B cell (primary cell): Measurements from ENCODE around the gene CAAP1. TPM values are rescaled to one million over a fixed set of nuclear protein-coding genes. Genes with fewer than 3 reads are reported as not detected.

Source experiments
- ATAC-seq: fragments of 200-7000 bp; cut with Tn5 transposase; one replicate; pipeline ENCODE4 v1.10.0; 2021; ENCODE audit warnings: low read depth, mild to moderate bottlenecking, moderate number of reproducible peaks, moderate library complexity
- CTCF ChIA-PET: fragments of 350-600 bp; sonication (Branson Sonifier 250); formaldehyde crosslinking; loops from one replicate; lab custom pipeline; 2021; ENCODE audit warnings: antibody characterized with exemption, inconsistent platforms; lab: Charles Lee
- POLR2A ChIA-PET: fragments of 350-600 bp; sonication (Branson Sonifier 250); formaldehyde crosslinking; loops from one replicate; lab custom pipeline; 2021; ENCODE audit warnings: antibody characterized with exemption; lab: Charles Lee
- DNase-seq: peaks from one replicate; pipeline ENCODE4 v3.0.0; 2013
- H2AFZ ChIP-seq: 2 replicates; pipeline ENCODE4 v1.6.1; 2012; ENCODE audit warnings: mild to moderate bottlenecking, low read depth, low read length; ENCODE audit not compliant: insufficient read depth, poor library complexity, severe bottlenecking
- H3K27ac ChIP-seq, 2 donors: 1 replicate in 1 of 2; 2 replicates in 1 of 2; pipeline ENCODE4 v1.5.1; 2012 to 2013; ENCODE audit warnings: low read length in 2 of 2, mild to moderate bottlenecking in 2 of 2, moderate library complexity in 1 of 2
- H3K27me3 ChIP-seq, 4 experiments: fragments of 200-600 bp in 1 of 4; sonication (generic) in 1 of 4; replicated peaks in 1 of 4; 1 replicate in 2 of 4; 2 replicates in 2 of 4; pipeline versions ENCODE4 v1.6.1 to v1.7.0; 2013 to 2016; ENCODE audit warnings: low read length in 3 of 4, mild to moderate bottlenecking in 2 of 4, mixed read lengths in 1 of 4, moderate library complexity in 1 of 4; ENCODE audit not compliant: insufficient read depth in 4 of 4, control insufficient read depth in 3 of 4; ENCODE audit errors: control extremely low read depth in 1 of 4
- H3K36me3 ChIP-seq, 2 experiments: replicated peaks in 1 of 2; 1 replicate in 1 of 2; 2 replicates in 1 of 2; pipeline versions ENCODE4 v1.6.1 to v1.7.1; 2013; ENCODE audit warnings: low read length in 1 of 2; ENCODE audit not compliant: insufficient read depth in 2 of 2, control insufficient read depth in 1 of 2; ENCODE audit errors: control extremely low read depth in 1 of 2, extremely low read depth in 1 of 2
- H3K4me1 ChIP-seq, 2 donors: fragments of 200-600 bp in 1 of 2; sonication (generic) in 1 of 2; 1 replicate in 1 of 2; 2 replicates in 1 of 2; pipeline versions ENCODE4 v1.5.1 to v1.6.1; 2013 to 2017; ENCODE audit warnings: low read length in 2 of 2; ENCODE audit not compliant: control insufficient read depth in 2 of 2, insufficient read depth in 2 of 2
- H3K4me2 ChIP-seq: replicated peaks from 2 replicates; pipeline ENCODE3; 2012; ENCODE audit warnings: mild to moderate bottlenecking, low read depth, low read length; ENCODE audit not compliant: poor library complexity, severe bottlenecking
- H3K4me3 ChIP-seq, 5 experiments: fragments of 200-600 bp in 1 of 5; sonication (generic) in 1 of 5; 1 replicate in 3 of 5; 2 replicates in 2 of 5; pipeline versions ENCODE4 v1.5.1 to v1.7.0; 2011 to 2016; ENCODE audit warnings: low read length in 4 of 5, mild to moderate bottlenecking in 4 of 5, low read depth in 2 of 5, control low read depth in 1 of 5, moderate library complexity in 1 of 5; ENCODE audit not compliant: insufficient read depth in 1 of 5; ENCODE audit errors: control extremely low read depth in 1 of 5, extremely low read depth in 1 of 5
- H3K79me2 ChIP-seq: fragments of 200-600 bp; sonication (generic); one replicate; pipeline ENCODE4 v1.6.0; 2016; ENCODE audit warnings: low read length; ENCODE audit not compliant: control insufficient read depth, insufficient read depth
- H3K9ac ChIP-seq: fragments of 200-600 bp; sonication (generic); 2 replicates; pipeline ENCODE4 v1.6.1; 2017; ENCODE audit warnings: mild to moderate bottlenecking, low read length, moderate library complexity
- H3K9me3 ChIP-seq, 3 donors: one replicate each; pipeline versions ENCODE4 v1.6.1 to v1.7.1; 2013; ENCODE audit warnings: low read length in 2 of 3; ENCODE audit not compliant: control insufficient read depth in 2 of 3, insufficient read depth in 1 of 3; ENCODE audit errors: control extremely low read depth in 1 of 3
- H4K20me1 ChIP-seq: 2 replicates; pipeline ENCODE4 v1.6.0; 2012; ENCODE audit warnings: mild to moderate bottlenecking, low read length; ENCODE audit not compliant: insufficient read depth, control insufficient read depth, poor library complexity, severe bottlenecking
- H3K27ac Mint-ChIP-seq: one replicate; pipeline ENCODE4 v1.8.0; 2021; ENCODE audit warnings: mixed read lengths
- H3K27me3 Mint-ChIP-seq: one replicate; pipeline ENCODE4 v1.8.0; 2021; ENCODE audit warnings: mixed read lengths
- H3K4me1 Mint-ChIP-seq: one replicate; pipeline ENCODE4 v1.8.0; 2021; ENCODE audit warnings: mixed read lengths
- H3K4me3 Mint-ChIP-seq: one replicate; pipeline ENCODE4 v1.8.0; 2021; ENCODE audit warnings: mixed read lengths
- H3K9me3 Mint-ChIP-seq: one replicate; pipeline ENCODE4 v1.8.0; 2022; ENCODE audit warnings: mixed read lengths; ENCODE audit not compliant: insufficient read depth
- EZH2 ChIP-seq: IDR thresholded peaks from 2 replicates; pipeline ENCODE4 v1.6.1; 2012; ENCODE audit warnings: borderline replicate concordance, low read depth, mild to moderate bottlenecking, moderate library complexity, low read length; ENCODE audit not compliant: insufficient read depth, poor library complexity, severe bottlenecking
- WGBS: methylation state at CpG from one replicate; pipeline ENCODE4 v1.1.5; 2013; ENCODE audit warnings: missing lambda C conversion rate; ENCODE audit not compliant: insufficient coverage; 5-methylcytosine and 5-hydroxymethylcytosine counted together
- intact Hi-C: fragments of 100-400 bp; cut with micrococcal nuclease; formaldehyde crosslinking; loops from one replicate; pipeline ENCODE4 v1.10.0; 2022
- polyA plus RNA-seq: library from polyadenylated mRNA; depleted of rRNA; stranded (reverse); fragments of >200 nt; gene quantifications from 2 replicates; pipeline ENCODE4 v1.2.3, GENCODE V29; 2012
- total RNA-seq, 2 donors: library from RNA; stranded (reverse); fragments of 120-200 nt in 1 of 2; gene quantifications; 1 replicate in 1 of 2; 2 replicates in 1 of 2; pipeline versions ENCODE4 v1.2.3 to v1.2.4, GENCODE V29; 2013 to 2022
- TF ChIP-seq, protein P1 (sequence below): fragments of 200-600 bp; IDR thresholded peaks from one replicate; pipeline ENCODE4 v1.8.0; 2022; ENCODE audit warnings: antibody characterized with exemption, mild to moderate bottlenecking

Gene CAAP1
- total and polyA plus RNA-seq, 2 donors (not counting 1 experiment from before 2014, with no cell fraction given): 8.5 to 13.3 TPM

- Mint-ChIP-seq H3K9me3 (peaks cover 4% of the 10 kb centered on the region), H3K4me3 (no peak overlapping the region), H3K27ac (no peak overlapping the region), H3K4me1 (no peaks in the 10 kb centered on the region), H3K27me3 (peaks cover 12% of the 10 kb centered on the region)
- no peaks in the 10 kb centered on the region for H3K4me1 ChIP-seq
- H3K27ac ChIP-seq: no peak overlapping the region
- no peak overlapping the region for H3K9ac ChIP-seq
- no peaks in the 10 kb centered on the region for H3K79me2 ChIP-seq
- H2AFZ ChIP-seq: no peak overlapping the region
- intact Hi-C loops: no loop called here
- WGBS: no CpG with 5 or more reads among the region's 3 CpGs
- ATAC-seq: no peak
- H3K36me3 ChIP-seq: no peaks in the 10 kb centered on the region
- ChIA-PET CTCF (no interaction called here), POLR2A (no interaction called here)
- H4K20me1 ChIP-seq: no peaks in the 10 kb centered on the region
- no peaks in the 10 kb centered on the region for H3K9me3 ChIP-seq
- DNase-seq: no peak
- no peak overlapping the region for H3K4me3 ChIP-seq
- no peak overlapping the region for H3K4me2 ChIP-seq
- no peaks in the 10 kb centered on the region for H3K27me3 ChIP-seq
- no peak for TF ChIP-seq EZH2
- TF ChIP-seq, protein P1, sequence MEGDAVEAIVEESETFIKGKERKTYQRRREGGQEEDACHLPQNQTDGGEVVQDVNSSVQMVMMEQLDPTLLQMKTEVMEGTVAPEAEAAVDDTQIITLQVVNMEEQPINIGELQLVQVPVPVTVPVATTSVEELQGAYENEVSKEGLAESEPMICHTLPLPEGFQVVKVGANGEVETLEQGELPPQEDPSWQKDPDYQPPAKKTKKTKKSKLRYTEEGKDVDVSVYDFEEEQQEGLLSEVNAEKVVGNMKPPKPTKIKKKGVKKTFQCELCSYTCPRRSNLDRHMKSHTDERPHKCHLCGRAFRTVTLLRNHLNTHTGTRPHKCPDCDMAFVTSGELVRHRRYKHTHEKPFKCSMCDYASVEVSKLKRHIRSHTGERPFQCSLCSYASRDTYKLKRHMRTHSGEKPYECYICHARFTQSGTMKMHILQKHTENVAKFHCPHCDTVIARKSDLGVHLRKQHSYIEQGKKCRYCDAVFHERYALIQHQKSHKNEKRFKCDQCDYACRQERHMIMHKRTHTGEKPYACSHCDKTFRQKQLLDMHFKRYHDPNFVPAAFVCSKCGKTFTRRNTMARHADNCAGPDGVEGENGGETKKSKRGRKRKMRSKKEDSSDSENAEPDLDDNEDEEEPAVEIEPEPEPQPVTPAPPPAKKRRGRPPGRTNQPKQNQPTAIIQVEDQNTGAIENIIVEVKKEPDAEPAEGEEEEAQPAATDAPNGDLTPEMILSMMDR: no peak
Observed at GRCh38 chr9:26812217-26812616, 80.4 kb downstream of the CAAP1 start.

DNA sequence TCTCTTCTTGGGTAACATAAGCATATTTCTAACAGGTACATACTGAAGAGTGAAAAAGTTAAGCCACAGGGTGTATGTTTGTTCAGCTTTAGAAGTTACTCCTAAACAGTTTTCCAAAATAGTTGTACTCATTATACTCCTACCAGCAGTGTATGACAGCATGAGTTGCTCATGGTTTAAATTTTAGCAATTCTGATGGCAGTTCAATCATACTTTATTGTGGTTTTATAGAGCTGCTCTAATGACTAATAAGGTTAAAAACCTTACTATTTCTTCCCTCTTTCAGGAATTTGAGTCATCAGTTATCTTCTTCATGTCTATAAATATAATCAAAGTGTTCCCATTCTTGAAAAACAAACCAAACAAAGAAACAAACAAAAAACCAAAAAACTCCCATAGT lies 81.5 kb downstream of the CAAP1 start:
- POLR2A ChIA-PET: no interaction called here
- H3K4me3 Mint-ChIP-seq: no peak overlapping the region
- no peaks in the 10 kb centered on the region for H3K27me3 ChIP-seq
- no peak overlapping the region for H3K9ac ChIP-seq
- DNase-seq (no peak), ATAC-seq (no peak)
- peaks cover 12% of the 10 kb centered on the region for H3K27me3 Mint-ChIP-seq
- no peaks in the 10 kb centered on the region for H3K4me1 ChIP-seq
- no peaks in the 10 kb centered on the region for H3K36me3 ChIP-seq
- H3K4me1 Mint-ChIP-seq: no peaks in the 10 kb centered on the region
- no peak overlapping the region for H3K27ac ChIP-seq
- CTCF ChIA-PET: no interaction called here
- H3K4me3 ChIP-seq: no peak overlapping the region
- H3K79me2 ChIP-seq: no peaks in the 10 kb centered on the region
- H3K9me3 Mint-ChIP-seq: peaks cover 4% of the 10 kb centered on the region
- TF ChIP-seq EZH2: no peak
- TF ChIP-seq, protein P1: no peak
- no peak overlapping the region for H3K4me2 ChIP-seq
- no peak overlapping the region for H2AFZ ChIP-seq
- intact Hi-C loops: no loop called here
- no peaks in the 10 kb centered on the region for H4K20me1 ChIP-seq
- no peaks in the 10 kb centered on the region for H3K9me3 ChIP-seq
- no peak overlapping the region for H3K27ac Mint-ChIP-seq
